GM12878 (cell line): ENCODE data around the gene TTLL10.

Experiments used
- CHD4 ChIP-seq: fragments of 200-600 bp; sonication (generic); IDR thresholded peaks from 2 replicates; pipeline ENCODE4 v1.6.1; 2016; ENCODE audit warnings: mild to moderate bottlenecking
- FOXM1 ChIP-seq: IDR thresholded peaks from 2 replicates; pipeline ENCODE4 v1.6.1; 2012; ENCODE audit warnings: low read depth, mild to moderate bottlenecking, inconsistent platforms, low read length, moderate library complexity
- HCFC1 ChIP-seq: fragments of 150-350 bp; IDR thresholded peaks from 2 replicates; pipeline ENCODE4 v1.6.1; 2014; ENCODE audit warnings: low read length
- MTA2 ChIP-seq: fragments of 450-650 bp; IDR thresholded peaks from 2 replicates; pipeline ENCODE4 v1.6.1; 2016; ENCODE audit warnings: low read depth, mild to moderate bottlenecking, moderate library complexity
- RAD21 ChIP-seq: IDR thresholded peaks from 2 replicates; pipeline ENCODE4 v1.6.1; 2011; ENCODE audit warnings: mild to moderate bottlenecking, low read depth, low read length, moderate library complexity; ENCODE audit not compliant: insufficient read depth

- TF ChIP-seq FOXM1 (no peak), MTA2 (no peak), RAD21 (no peak), HCFC1 (no peak), CHD4 (no peak)
These were observed 10.1 kb upstream of the TTLL10 start for GRCh38 chr1:1163538-1164070.
